ENCODE measurements around the gene PCSK5.
"Not testable (repeated sequence)": the region's sequence is repeated elsewhere in the genome, so short reads cannot be mapped to it uniquely, and the experiment has no call there.

The PCSK5 gene

GRCh38 chr9:76302947-76303550, 412.6 kb downstream of the PCSK5 start:
- Histone ChIP-seq H3K27me3 (ENCODE audit: control insufficient read depth, insufficient read depth, low read length) (no peaks in the 10 kb centered on the region), H3K4me3 (ENCODE audit: low read length) (no peak overlapping the region), H3K4me1 (ENCODE audit: control insufficient read depth, low read depth, low read length) (no peaks in the 10 kb centered on the region), H3K27ac (ENCODE audit: low read length) (no peak overlapping the region), H3K9me3 (ENCODE audit: control insufficient read depth, low read depth, low read length) (no peaks in the 10 kb centered on the region), H3K9ac (ENCODE audit: low read length) (no peak overlapping the region), H3K36me3 (ENCODE audit: control insufficient read depth, low read depth, low read length) (no peaks in the 10 kb centered on the region)

- H3K36me3 ChIP-seq (ENCODE audit: control insufficient read depth, low read depth, low read length); H3K4me1 ChIP-seq (ENCODE audit: control insufficient read depth, low read depth, low read length); H3K27me3 ChIP-seq (ENCODE audit: control insufficient read depth, insufficient read depth, low read length); H3K4me3 ChIP-seq (ENCODE audit: low read length); H3K27ac ChIP-seq (ENCODE audit: low read length); H3K9me3 ChIP-seq (ENCODE audit: control insufficient read depth, low read depth, low read length); H3K9ac ChIP-seq (ENCODE audit: low read length): not testable (repeated sequence)
Measured at GRCh38 chr9:76307047-76307446, 416.6 kb downstream of the PCSK5 start.

GRCh38 chr9:76310577-76310976, 420.1 kb downstream of the PCSK5 start:
- no peaks in the 10 kb centered on the region for H3K9me3 ChIP-seq (ENCODE audit: control insufficient read depth, low read depth, low read length)
- no peaks in the 10 kb centered on the region for H3K36me3 ChIP-seq (ENCODE audit: control insufficient read depth, low read depth, low read length)
- no peak overlapping the region for H3K27ac ChIP-seq (ENCODE audit: low read length)
- H3K4me3 ChIP-seq (ENCODE audit: low read length): no peak overlapping the region
- no peaks in the 10 kb centered on the region for H3K27me3 ChIP-seq (ENCODE audit: control insufficient read depth, insufficient read depth, low read length)
- H3K4me1 ChIP-seq (ENCODE audit: control insufficient read depth, low read depth, low read length): no peaks in the 10 kb centered on the region
- no peak overlapping the region for H3K9ac ChIP-seq (ENCODE audit: low read length)

- H3K9me3 ChIP-seq (ENCODE audit: control insufficient read depth, low read depth, low read length): no peaks in the 10 kb centered on the region
- no peak overlapping the region for H3K27ac ChIP-seq (ENCODE audit: low read length)
Measured at GRCh38 chr9:76310991-76311390, 420.5 kb downstream of the PCSK5 start.

GRCh38 chr9:76311537-76311936, 421.1 kb downstream of the PCSK5 start:
- no peaks in the 10 kb centered on the region for H3K9me3 ChIP-seq (ENCODE audit: control insufficient read depth, low read depth, low read length)
- H3K27me3 ChIP-seq (ENCODE audit: control insufficient read depth, insufficient read depth, low read length): no peaks in the 10 kb centered on the region
- no peaks in the 10 kb centered on the region for H3K36me3 ChIP-seq (ENCODE audit: control insufficient read depth, low read depth, low read length)
- no peak overlapping the region for H3K4me3 ChIP-seq (ENCODE audit: low read length)
- peaks cover 4% of the 10 kb centered on the region for H3K4me1 ChIP-seq (ENCODE audit: control insufficient read depth, low read depth, low read length)
- H3K9ac ChIP-seq (ENCODE audit: low read length): no peak overlapping the region
- H3K27ac ChIP-seq (ENCODE audit: low read length): no peak overlapping the region

More at GRCh38 chr9:76310991-76311390, 420.5 kb downstream of the PCSK5 start:
- H3K9ac ChIP-seq (ENCODE audit: low read length): no peak overlapping the region
- H3K36me3 ChIP-seq (ENCODE audit: control insufficient read depth, low read depth, low read length): no peaks in the 10 kb centered on the region
- peaks cover under 1% of the 10 kb centered on the region for H3K4me1 ChIP-seq (ENCODE audit: control insufficient read depth, low read depth, low read length)
- H3K4me3 ChIP-seq (ENCODE audit: low read length): no peak overlapping the region
- no peaks in the 10 kb centered on the region for H3K27me3 ChIP-seq (ENCODE audit: control insufficient read depth, insufficient read depth, low read length)

GRCh38 chr9:76313771-76314170, 423.3 kb downstream of the PCSK5 start:
- no peak overlapping the region for H3K27ac ChIP-seq (ENCODE audit: low read length)
- H3K9ac ChIP-seq (ENCODE audit: low read length): no peak overlapping the region
- no peaks in the 10 kb centered on the region for H3K9me3 ChIP-seq (ENCODE audit: control insufficient read depth, low read depth, low read length)
- H3K36me3 ChIP-seq (ENCODE audit: control insufficient read depth, low read depth, low read length): no peaks in the 10 kb centered on the region
- no peak overlapping the region for H3K4me3 ChIP-seq (ENCODE audit: low read length)
- peaks cover 4% of the 10 kb centered on the region for H3K4me1 ChIP-seq (ENCODE audit: control insufficient read depth, low read depth, low read length)
- H3K27me3 ChIP-seq (ENCODE audit: control insufficient read depth, insufficient read depth, low read length): no peaks in the 10 kb centered on the region

- no peaks in the 10 kb centered on the region for H3K36me3 ChIP-seq (ENCODE audit: control insufficient read depth, low read depth, low read length)
- H3K27ac ChIP-seq (ENCODE audit: low read length): no peak overlapping the region
- H3K9ac ChIP-seq (ENCODE audit: low read length): no peak overlapping the region
- H3K27me3 ChIP-seq (ENCODE audit: control insufficient read depth, insufficient read depth, low read length): no peaks in the 10 kb centered on the region
- no peaks in the 10 kb centered on the region for H3K9me3 ChIP-seq (ENCODE audit: control insufficient read depth, low read depth, low read length)
- H3K4me1 ChIP-seq (ENCODE audit: control insufficient read depth, low read depth, low read length): peaks cover 4% of the 10 kb centered on the region
- H3K4me3 ChIP-seq (ENCODE audit: low read length): no peak overlapping the region
Measured at GRCh38 chr9:76314321-76314720, 423.8 kb downstream of the PCSK5 start.

GRCh38 chr9:76316069-76316468, 425.6 kb downstream of the PCSK5 start:
- no peak overlapping the region for H3K27ac ChIP-seq (ENCODE audit: low read length)

GRCh38 chr9:76319466-76319865, 429.0 kb downstream of the PCSK5 start:
- H3K27me3 ChIP-seq (ENCODE audit: control insufficient read depth, insufficient read depth, low read length); H3K9me3 ChIP-seq (ENCODE audit: control insufficient read depth, low read depth, low read length); H3K4me3 ChIP-seq (ENCODE audit: low read length): not testable (repeated sequence)

More at GRCh38 chr9:76316069-76316468, 425.6 kb downstream of the PCSK5 start:
- Histone ChIP-seq H3K36me3 (ENCODE audit: control insufficient read depth, low read depth, low read length) (no peaks in the 10 kb centered on the region), H3K27me3 (ENCODE audit: control insufficient read depth, insufficient read depth, low read length) (no peaks in the 10 kb centered on the region), H3K9ac (ENCODE audit: low read length) (no peak overlapping the region), H3K9me3 (ENCODE audit: control insufficient read depth, low read depth, low read length) (no peaks in the 10 kb centered on the region), H3K4me1 (ENCODE audit: control insufficient read depth, low read depth, low read length) (peaks cover 4% of the 10 kb centered on the region), H3K4me3 (ENCODE audit: low read length) (no peak overlapping the region)

GRCh38 chr9:76321195-76321828, 430.8 kb downstream of the PCSK5 start:
- H3K9me3 ChIP-seq (ENCODE audit: control insufficient read depth, low read depth, low read length): no peaks in the 10 kb centered on the region
- no peak overlapping the region for H3K4me3 ChIP-seq (ENCODE audit: low read length)
- no peak overlapping the region for H3K27ac ChIP-seq (ENCODE audit: low read length)
- H3K36me3 ChIP-seq (ENCODE audit: control insufficient read depth, low read depth, low read length): no peaks in the 10 kb centered on the region
- H3K27me3 ChIP-seq (ENCODE audit: control insufficient read depth, insufficient read depth, low read length): no peaks in the 10 kb centered on the region
- H3K9ac ChIP-seq (ENCODE audit: low read length): no peak overlapping the region
- H3K4me1 ChIP-seq (ENCODE audit: control insufficient read depth, low read depth, low read length): peaks cover 4% of the 10 kb centered on the region

More at GRCh38 chr9:76319466-76319865, 429.0 kb downstream of the PCSK5 start:
- H3K27ac ChIP-seq (ENCODE audit: low read length); H3K4me1 ChIP-seq (ENCODE audit: control insufficient read depth, low read depth, low read length); H3K36me3 ChIP-seq (ENCODE audit: control insufficient read depth, low read depth, low read length); H3K9ac ChIP-seq (ENCODE audit: low read length): not testable (repeated sequence)

- Histone ChIP-seq H3K4me1 (ENCODE audit: control insufficient read depth, low read depth, low read length) (peaks cover 4% of the 10 kb centered on the region), H3K9ac (ENCODE audit: low read length) (no peak overlapping the region), H3K4me3 (ENCODE audit: low read length) (no peak overlapping the region), H3K9me3 (ENCODE audit: control insufficient read depth, low read depth, low read length) (no peaks in the 10 kb centered on the region), H3K36me3 (ENCODE audit: control insufficient read depth, low read depth, low read length) (no peaks in the 10 kb centered on the region), H3K27me3 (ENCODE audit: control insufficient read depth, insufficient read depth, low read length) (no peaks in the 10 kb centered on the region), H3K27ac (ENCODE audit: low read length) (no peak overlapping the region)
Measured at GRCh38 chr9:76322810-76323209, 432.3 kb downstream of the PCSK5 start.

GRCh38 chr9:76323490-76323889, 433.0 kb downstream of the PCSK5 start:
- H3K9me3 ChIP-seq (ENCODE audit: control insufficient read depth, low read depth, low read length): no peaks in the 10 kb centered on the region

More at GRCh38 chr9:76323490-76323889, 433.0 kb downstream of the PCSK5 start:
- H3K27me3 ChIP-seq (ENCODE audit: control insufficient read depth, insufficient read depth, low read length): no peaks in the 10 kb centered on the region
- H3K9ac ChIP-seq (ENCODE audit: low read length): no peak overlapping the region
- no peak overlapping the region for H3K4me3 ChIP-seq (ENCODE audit: low read length)
- no peak overlapping the region for H3K27ac ChIP-seq (ENCODE audit: low read length)
- H3K36me3 ChIP-seq (ENCODE audit: control insufficient read depth, low read depth, low read length): no peaks in the 10 kb centered on the region
- peaks cover 4% of the 10 kb centered on the region for H3K4me1 ChIP-seq (ENCODE audit: control insufficient read depth, low read depth, low read length)
